GM19397 (cell line): Measurements from ENCODE around the gene VAT1.
"Not testable (repeated sequence)": the region's sequence is repeated elsewhere in the genome, so short reads cannot be mapped to it uniquely, and the experiment has no call there.

ENCODE experiments used
- ATAC-seq: cut with Tn5 transposase; IDR thresholded peaks from one replicate; pipeline ENCODE4 v1.9.1; 2021; ENCODE audit warnings: mild to moderate bottlenecking, moderate library complexity; ENCODE audit not compliant: unreplicated experiment

Gene VAT1

GRCh38 chr17:43021741-43022512 lies at the start of gene VAT1:
VAT1 (minus strand) TSS chr17:43022385; CDS start chr17:43022322, 63 bp downstream.
- ATAC-seq = peak; percentile 49

GRCh38 chr17:43070872-43071271 lies 48.7 kb upstream of the VAT1 start:
- no peak for ATAC-seq

GRCh38 chr17:43070257-43070656 lies 48.1 kb upstream of the VAT1 start:
- ATAC-seq = no peak

GRCh38 chr17:43069368-43069898 lies 47.2 kb upstream of the VAT1 start:
- no peak for ATAC-seq

GRCh38 chr17:43068570-43069367 lies 46.6 kb upstream of the VAT1 start:
- no peak for ATAC-seq

- no peak for ATAC-seq
Measured at GRCh38 chr17:43062984-43063638, 40.9 kb upstream of the VAT1 start.

GRCh38 chr17:43056051-43056450 lies 33.9 kb upstream of the VAT1 start:
- ATAC-seq = no peak

- ATAC-seq = not testable (repeated sequence)
Measured at GRCh38 chr17:43053008-43053407, 30.8 kb upstream of the VAT1 start.

GRCh38 chr17:43051969-43052368 lies 29.8 kb upstream of the VAT1 start:
- ATAC-seq = no peak

GRCh38 chr17:43044024-43044423 lies 21.8 kb upstream of the VAT1 start:
- no peak for ATAC-seq

GRCh38 chr17:43043307-43043706 lies 21.1 kb upstream of the VAT1 start:
- ATAC-seq = no peak

- no peak for ATAC-seq
Measured at GRCh38 chr17:43042025-43042628, 19.9 kb upstream of the VAT1 start.

GRCh38 chr17:43040655-43041054 lies 18.5 kb upstream of the VAT1 start:
- no peak for ATAC-seq

GRCh38 chr17:43039646-43040045 lies 17.5 kb upstream of the VAT1 start:
- no peak for ATAC-seq

- ATAC-seq = no peak
Measured at GRCh38 chr17:43034894-43035293, 12.7 kb upstream of the VAT1 start.

- no peak for ATAC-seq
Measured at GRCh38 chr17:43033948-43034881, 12.0 kb upstream of the VAT1 start.

- no peak for ATAC-seq
Measured at GRCh38 chr17:43031666-43032065, 9.5 kb upstream of the VAT1 start.

GRCh38 chr17:43030137-43030767 lies 8.1 kb upstream of the VAT1 start:
- ATAC-seq = no peak

GRCh38 chr17:43028221-43028861 lies 6.2 kb upstream of the VAT1 start:
- no peak for ATAC-seq
